GM19035 (cell line): ENCODE results near the gene EXOSC7.

Experiments
- ATAC-seq: cut with Tn5 transposase; IDR thresholded peaks from one replicate; pipeline ENCODE4 v1.9.1; 2021; ENCODE audit not compliant: unreplicated experiment

EXOSC7 gene

GRCh38 chr3:45021524-45022297 lies 45.7 kb downstream of the EXOSC7 start:
- no peak for ATAC-seq

GRCh38 chr3:45023675-45024074 lies 47.6 kb downstream of the EXOSC7 start:
- no peak for ATAC-seq

DNA sequence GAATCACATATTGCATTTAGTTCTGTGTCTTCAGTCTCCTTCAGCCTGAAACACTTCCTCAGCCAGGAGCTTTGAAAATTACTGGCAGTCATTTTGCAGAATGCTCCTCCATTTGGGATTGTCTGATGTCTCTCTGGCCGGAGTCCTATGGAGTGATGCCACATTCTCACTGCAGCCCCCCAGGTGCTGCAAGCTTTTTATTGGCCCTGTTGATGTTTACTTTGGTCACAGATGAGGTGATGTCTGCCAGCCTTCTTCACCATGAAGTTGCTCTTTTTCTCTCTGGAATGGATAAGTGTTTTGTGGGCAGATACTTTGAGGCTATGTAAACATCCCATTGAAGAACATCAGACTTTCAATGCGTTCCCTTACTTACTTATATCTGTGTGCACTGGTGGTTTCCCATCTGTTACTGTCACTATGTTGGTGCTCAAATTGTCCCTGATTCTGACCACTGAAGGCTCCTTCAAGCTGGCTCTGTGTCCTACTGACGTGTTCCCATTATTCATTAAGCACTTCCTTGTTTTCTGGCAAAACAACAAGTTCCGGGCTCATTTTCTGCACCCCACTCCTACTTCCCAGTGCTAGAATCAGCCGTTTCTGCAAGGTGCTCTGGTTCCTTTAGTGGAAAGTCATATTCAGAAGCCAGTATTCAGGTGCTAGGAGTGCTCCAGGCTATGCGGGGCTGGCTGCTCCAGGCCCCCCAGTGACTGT lies 48.7 kb downstream of the EXOSC7 start:
- ATAC-seq = no peak

DNA sequence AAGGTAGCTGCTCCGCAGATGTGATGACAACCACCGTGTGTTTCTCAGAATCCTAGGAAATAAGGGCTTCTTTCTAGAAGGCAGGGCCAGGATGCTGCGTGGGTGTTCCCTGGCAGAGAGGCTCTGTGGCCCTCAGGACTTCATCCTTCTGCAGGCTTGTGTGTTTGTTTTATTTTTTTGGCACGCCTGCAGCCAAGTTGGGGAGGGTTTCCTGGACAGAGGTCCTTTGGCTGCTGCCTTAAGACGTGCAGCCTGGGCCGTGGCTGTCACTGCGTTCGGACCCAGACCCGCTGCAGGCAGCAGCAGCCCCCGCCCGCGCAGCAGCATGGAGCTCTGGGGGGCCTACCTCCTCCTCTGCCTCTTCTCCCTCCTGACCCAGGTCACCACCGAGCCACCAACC lies 50.0 kb downstream of the EXOSC7 start, which contains the start of gene CLEC3B:
Gene CLEC3B (plus strand): TSS at position 266 of the 400 bp plus-strand sequence. CDS start 60 bp downstream, at position 326.
- no peak for ATAC-seq

DNA sequence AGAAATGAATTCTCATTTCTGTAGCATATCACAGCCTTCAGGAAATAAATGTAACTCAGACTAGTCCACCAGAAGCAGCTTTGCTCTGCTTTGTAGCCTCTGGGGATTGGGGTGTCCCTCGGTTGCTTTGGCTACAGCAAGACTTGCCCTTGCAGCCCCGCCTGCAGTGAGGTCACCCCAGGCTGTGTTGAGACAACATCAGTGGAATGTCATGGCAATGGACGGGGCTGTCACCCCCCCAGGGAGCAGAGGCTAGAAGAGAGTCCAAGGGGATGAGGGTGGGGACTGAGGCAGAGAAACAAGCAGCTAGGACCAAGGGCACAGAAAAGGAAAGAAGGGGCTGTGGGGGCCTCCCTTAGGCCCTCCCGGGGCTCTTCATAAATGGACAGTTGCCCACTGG lies 50.9 kb downstream of the EXOSC7 start:
- no peak for ATAC-seq

- no peak for ATAC-seq
These were observed 51.4 kb downstream of the EXOSC7 start for GRCh38 chr3:45027441-45027840.

GRCh38 chr3:45029216-45029615 lies 53.2 kb downstream of the EXOSC7 start:
- ATAC-seq = no peak

GRCh38 chr3:45029661-45030060 lies 53.6 kb downstream of the EXOSC7 start:
- ATAC-seq = no peak

- ATAC-seq = no peak
These were observed 55.5 kb downstream of the EXOSC7 start for GRCh38 chr3:45031531-45031930.

DNA sequence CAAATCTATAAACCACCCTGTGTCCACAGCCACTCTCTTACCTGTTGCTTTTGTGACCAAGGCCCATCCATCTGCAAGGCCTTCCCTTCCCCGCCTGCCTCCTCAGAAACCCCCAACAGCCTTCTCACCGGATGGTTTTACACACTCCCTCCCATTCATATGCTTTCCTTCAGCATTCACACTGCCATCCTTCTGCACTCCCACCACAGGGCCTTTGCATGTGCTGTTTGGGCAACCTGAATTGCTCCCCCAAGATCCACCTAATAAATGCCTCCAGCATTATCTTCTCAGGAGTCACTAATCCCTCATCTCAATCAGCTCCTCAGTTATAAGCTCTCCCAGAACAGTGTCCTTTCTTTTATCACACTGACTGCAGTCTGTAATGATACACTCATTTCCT lies 56.1 kb downstream of the EXOSC7 start:
- no peak for ATAC-seq

DNA sequence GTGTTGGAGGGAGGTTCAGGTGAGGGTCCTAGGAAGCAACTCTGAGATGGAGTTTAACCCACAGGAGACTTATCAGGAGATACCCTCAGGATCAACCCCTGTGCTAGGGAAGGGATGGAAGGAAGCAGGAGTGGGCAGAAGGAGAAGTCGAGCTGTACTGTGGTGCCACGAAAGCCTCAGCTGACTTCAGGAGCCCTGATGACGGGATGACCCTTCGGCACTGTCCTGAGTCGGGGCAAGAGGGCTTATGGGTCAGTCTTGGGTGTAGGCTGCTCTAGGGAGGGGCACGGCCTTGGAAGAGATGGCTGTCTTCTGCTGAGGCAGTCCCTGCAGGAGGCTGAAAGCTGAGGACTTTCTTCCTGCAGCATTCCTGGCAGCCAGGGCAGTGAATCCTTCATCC lies 57.7 kb downstream of the EXOSC7 start:
- ATAC-seq = no peak

GRCh38 chr3:45034612-45035252 lies 58.7 kb downstream of the EXOSC7 start:
- ATAC-seq = no peak

DNA sequence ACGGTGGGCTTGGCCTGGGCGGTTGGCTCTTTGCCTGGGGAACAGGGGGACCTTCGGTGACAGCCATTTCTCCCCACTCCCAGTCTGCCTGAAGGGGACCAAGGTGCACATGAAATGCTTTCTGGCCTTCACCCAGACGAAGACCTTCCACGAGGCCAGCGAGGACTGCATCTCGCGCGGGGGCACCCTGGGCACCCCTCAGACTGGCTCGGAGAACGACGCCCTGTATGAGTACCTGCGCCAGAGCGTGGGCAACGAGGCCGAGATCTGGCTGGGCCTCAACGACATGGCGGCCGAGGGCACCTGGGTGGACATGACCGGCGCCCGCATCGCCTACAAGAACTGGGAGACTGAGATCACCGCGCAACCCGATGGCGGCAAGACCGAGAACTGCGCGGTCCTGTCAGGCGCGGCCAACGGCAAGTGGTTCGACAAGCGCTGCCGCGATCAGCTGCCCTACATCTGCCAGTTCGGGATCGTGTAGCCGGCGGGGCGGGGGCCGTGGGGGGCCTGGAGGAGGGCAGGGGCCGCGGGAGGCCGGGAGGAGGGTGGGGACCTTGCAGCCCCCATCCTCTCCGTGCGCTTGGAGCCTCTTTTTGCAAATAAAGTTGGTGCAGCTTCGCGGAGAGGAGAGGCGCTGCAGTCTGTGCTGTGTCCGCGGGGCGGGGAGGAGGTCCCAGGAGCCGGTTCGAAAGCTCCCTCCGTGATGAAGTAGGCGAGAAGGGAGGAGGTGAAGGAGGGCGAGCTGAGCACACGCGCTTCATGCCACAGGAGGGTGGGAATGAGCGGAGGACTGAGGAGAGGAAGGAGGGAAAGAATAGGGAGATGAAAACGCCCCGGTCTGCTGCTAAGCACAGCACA lies 59.6 kb downstream of the EXOSC7 start:
- no peak for ATAC-seq

GRCh38 chr3:45037720-45038455 lies 61.8 kb downstream of the EXOSC7 start:
- ATAC-seq = peak; percentile 70

- no peak for ATAC-seq
These were observed 65.6 kb downstream of the EXOSC7 start for GRCh38 chr3:45041666-45042065.

DNA sequence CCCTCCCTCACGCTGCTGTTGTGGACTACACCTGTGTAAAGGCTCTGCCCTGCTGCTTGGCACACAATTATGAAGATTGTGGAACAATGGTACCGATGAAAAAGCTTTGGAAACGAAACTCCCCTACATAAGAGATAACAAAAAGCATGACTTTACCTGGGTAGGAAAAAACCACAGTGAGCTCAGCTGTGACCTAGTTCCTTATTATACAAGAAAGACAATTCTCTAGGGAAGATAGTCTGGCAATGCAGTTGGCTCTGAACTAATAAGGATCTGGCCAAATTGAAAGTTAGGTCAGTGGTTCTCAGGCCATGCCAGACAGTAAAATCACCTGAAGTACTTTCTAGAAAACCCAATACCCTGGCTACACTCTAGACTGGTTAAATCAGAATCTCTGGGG lies 66.1 kb downstream of the EXOSC7 start:
- no peak for ATAC-seq

GRCh38 chr3:45043728-45044299 lies 67.8 kb downstream of the EXOSC7 start:
- no peak for ATAC-seq

- ATAC-seq = no peak
These were observed 72.2 kb downstream of the EXOSC7 start for GRCh38 chr3:45048244-45048643.

DNA sequence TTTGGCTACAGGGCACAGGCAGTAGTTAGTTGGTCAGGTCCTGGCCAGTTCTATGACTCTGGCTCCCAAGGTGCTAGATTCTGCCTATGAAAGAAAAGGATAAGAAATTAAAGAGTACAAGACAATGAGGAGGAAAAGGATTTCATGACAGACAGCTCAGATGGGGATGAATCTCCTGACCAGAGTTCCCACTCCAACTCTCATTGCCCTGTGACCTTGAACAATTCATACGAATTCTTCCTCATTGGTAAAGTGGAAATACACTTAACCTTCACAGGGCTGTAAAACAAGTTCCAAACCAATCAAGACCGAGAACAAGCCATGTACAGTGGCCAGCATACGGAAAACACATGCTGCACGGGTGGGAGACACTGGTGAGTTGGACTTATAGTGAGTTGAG lies 73.8 kb downstream of the EXOSC7 start:
- ATAC-seq = no peak

- no peak for ATAC-seq
These were observed 75.6 kb downstream of the EXOSC7 start for GRCh38 chr3:45051685-45052084.
